NOMO-1 treated with DMSO at 0.1 percent for 48 hours (cell line): Measurements from ENCODE around the gene TSPAN6.

Experiments used
- DNase-seq: peaks from one replicate; lab custom pipeline; 2025; ENCODE audit not compliant: unreplicated experiment; lab: John Stamatoyannopoulos, UW

The TSPAN6 gene

DNA sequence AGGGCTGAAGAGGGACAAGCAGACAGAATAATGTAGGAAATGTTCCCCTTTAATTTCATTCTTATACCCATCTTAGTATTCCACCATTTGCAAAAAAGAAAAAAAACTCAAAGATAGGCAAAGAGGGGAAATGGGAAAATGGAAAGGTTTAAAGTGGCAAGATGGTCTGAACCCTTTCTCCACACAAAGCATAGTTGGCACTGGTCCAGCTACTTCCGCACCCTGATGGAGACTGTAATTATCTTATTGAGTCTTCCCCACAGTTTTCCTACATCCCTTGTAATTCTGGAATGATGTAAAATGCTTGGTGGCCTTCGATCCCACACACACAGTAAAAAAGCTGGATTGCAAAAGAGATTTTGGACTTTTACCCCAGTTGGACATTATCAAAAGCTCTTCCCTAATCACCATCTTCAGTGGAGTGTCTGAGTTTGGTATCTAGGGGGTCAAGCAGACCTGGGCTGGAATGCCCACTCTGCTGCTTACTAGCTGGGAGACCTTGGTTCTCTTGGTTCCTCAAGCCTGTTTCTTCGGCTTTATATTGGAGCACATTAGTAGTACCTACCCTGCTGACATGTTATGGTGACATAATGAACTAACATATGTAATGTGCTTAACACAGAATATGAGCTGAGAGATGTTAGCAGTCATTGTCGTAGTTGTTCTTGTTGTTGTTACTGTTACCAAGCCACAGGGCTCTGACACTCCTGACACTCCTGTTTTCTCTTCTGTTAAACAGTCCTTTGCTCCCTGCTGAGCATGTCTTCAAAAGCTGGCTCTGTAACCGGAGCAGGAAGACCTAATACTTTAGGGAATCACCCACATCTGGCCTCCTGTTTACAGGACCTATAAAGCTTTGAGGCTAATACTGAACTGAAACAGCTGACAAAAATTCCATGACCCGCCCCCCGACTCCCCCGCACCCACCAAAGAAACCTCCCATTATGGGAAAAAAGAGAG lies 12.1 kb upstream of the TSPAN6 start:
- no peak for DNase-seq

DNA sequence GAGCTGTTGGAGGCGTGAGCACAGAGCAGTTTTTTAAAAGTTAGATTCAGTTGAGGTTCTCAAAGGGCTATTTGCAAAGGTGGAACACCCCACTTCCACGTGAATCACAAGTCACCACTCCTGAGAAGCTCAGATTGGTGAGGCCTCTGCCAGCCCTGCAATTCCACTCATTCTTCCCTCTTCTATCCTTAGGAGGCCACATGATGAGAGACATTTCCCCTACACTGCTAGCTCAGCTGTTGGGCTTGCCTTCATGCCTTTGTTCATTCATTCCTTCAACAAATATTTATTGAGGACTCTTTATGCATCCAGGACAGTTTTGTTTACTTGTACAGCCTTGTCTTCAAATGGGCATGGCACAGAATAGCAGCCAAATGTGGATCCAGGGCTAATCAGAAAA lies 11.1 kb upstream of the TSPAN6 start:
- DNase-seq, result no peak

DNA sequence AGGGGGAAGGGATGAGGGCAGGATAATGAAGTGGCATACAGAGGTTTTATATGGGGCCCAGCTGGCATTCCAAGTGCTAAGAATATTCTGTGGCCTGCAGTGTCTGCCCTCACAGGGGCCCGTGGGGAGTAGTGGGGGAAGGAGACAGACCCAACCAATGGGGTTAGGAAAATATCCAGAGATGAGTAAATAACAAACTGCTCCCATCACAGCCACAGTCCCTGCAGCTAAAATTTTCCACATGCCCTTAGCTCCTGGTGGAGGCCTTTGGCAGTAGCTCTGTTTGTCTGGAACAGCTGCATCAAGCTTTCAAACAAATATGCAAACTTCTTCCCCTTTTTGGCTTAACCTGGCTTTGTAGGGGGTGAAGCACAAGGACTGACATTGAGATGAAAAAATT lies 10.5 kb upstream of the TSPAN6 start:
- no peak for DNase-seq

DNA sequence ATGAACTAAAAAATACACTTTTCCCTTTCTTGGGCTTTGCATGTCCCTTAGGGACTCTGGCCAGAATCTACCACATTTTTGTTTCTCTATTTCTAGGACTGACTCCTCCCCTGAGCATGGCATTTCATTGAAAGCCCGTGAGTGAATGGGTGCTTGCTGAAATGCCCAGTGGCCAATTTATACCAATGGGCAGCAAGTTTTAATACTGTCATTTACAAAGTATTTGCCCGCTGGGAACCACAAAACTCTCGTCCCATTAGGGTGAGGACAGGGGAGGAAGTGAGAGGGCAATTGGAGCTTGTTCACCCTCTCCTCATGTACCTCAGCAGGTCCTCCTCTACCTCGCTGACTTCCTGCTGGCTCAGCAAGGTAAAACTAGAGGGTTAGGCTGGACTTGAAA lies 8.5 kb upstream of the TSPAN6 start:
- no peak for DNase-seq

DNA sequence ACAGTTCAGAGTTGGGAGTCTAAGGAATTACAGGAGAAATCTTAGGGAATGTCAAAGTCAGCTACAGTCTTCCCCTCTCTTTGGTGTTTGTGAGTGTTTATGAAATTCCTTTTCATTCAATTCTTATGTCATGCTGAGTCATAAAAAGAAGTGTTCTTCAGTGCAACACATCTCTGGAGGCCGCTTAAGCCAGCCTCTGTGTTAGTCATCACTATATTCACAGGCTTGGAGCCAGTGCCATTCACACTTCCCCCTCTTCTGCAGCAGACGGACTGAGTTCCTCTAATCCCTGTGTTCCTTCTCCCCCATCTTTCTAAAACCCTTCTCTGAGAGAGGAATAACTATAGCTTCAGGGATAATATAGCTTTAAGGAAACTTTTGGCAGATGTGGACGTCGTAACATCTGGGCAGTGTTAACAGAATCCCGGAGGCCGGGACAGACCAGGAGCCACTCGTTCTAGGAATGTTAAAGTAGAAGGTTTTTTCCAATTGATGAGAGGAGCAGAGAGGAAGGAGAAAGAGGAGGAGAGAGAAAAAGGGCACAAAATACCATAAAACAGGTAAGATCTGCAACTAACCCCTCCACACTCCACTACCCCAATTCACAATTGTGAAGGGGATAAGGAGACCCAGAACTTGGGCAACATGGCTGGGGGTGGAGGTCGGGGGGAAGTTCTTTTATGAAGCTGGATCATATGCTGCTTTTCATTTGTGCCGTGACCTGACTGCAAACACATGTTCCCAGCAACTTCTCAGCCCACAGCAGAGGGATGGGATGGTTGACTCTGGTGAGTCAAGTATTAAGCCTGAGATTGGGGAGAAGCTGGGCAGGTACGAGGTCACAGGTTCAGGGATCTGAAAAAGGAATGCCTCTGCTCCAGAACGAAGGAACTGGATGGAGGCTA lies 7.6 kb upstream of the TSPAN6 start, which contains the start of gene SRPX2:
Gene SRPX2, plus strand, starts transcription at position 244 of the 905 bp plus-strand sequence. CDS start 2,124 bp downstream, outside the sequence.
- peak; percentile 49 for DNase-seq

DNA sequence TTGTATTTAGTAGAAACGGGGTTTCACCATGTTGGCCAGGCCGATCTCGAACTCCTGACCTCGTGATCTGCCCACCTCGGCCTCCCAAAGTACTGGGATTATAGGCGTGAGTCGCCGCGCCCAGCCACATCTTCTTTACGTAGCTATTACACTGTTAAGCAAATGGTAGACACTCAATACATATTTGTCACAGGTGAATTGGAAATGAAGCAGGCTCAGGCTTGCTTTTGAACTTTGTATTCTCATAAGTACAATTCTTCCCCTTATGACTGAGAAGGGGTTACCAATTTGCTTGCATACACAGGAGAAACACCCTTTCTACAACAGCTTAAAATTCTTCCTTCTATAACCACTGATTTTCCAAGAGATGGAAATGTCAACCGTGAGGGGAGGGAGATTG lies 6.6 kb upstream of the TSPAN6 start:
- DNase-seq, result no peak

DNA sequence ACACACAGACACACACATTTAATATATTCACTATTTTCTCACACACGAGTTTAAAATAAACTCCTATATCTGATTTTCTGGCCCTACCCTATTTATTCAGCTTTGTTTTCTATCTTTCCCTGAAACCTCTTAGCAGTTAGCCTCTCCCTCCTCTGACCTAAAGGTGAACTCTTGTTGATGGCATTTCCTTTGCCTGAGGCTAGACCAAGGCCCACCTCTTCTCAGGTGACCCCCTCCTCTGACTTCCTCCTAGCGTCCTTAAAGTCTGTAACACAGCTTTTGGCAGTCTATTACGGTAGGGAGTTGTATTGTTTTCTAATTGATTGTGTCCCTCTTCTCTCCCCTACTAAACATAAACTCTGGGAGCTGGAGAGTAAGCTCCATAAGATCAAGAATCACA lies 5.7 kb upstream of the TSPAN6 start:
- DNase-seq, result no peak

DNA sequence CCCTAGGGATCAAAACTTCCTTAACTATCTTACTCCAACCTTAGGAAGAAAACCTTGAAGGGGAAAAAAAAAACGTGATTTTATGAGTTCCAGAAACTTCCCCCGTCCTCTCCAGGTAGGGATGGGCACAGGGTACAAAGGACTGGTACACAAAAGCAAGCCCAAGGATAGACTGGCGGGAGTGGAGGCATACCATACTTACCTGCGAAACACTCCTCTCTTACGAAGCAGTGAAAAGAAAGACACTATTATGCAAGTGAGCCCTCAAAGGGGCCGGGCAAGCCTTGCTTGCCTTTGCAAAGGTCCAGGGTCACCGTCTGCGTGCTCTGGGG lies 651 bp downstream of the TSPAN6 start:
- no peak for DNase-seq

DNA sequence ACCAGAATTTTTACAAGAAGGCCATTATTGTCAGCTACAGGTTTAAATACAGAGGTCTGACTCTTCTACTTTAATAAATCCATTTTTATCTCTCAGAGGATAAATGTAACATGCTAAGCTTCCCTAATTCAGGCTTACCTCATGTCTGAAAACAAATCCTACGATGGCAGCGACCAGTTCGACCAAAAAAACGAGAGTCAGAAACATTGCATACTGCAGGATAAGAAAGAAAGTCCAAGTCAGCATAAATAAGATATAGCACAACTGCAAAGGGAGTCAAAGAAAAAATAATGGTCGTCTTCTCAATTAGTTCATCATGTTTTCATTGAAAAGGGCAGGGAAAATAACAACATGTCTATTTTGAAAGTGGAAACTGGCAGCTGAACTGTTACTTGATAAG lies 1.6 kb downstream of the TSPAN6 start:
- no peak for DNase-seq

DNA sequence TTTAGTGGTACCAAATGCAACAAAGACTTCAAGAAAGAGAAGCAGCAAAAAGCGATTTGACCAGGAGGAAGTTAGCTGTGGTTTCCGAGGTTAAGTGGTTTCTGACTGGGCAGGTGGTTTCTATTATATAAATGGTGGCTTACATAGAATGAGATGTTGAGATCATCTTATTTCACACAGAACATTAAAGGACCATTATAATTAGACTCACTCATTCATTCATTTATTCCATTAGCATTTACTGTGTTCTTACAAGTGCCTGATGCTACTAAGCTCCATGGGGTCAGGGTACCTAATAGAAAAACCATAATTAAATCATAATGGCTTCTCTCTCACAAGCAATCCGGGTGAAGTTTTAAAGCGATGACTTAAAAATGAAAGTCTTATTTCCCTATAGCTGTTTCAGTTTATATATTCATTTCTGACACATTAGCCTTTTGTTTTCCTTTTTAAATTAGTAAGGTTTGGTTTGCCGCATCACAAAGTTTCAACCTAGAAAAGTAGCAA lies 10.6 kb downstream of the TSPAN6 start:
- peak; percentile 80 for DNase-seq

DNA sequence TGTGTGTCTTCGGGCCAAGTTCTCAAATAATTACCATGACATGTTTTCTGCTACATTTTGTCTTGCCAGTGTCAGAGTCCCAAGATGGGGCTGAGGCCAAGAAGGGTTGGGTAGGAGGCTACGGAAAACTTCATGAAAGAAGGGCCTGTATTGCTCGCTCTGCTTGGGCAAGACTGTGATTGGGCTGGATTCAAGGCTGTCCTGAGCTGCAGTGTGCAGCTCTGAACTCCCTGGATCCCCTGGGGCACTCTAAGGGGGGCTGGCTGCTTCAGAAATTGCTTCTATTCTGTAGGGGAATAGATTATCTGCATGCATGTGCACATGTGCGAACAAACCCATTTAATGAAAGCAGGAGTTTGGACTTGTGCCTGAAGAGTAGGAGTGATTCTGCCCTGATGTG lies 13.6 kb downstream of the TSPAN6 start:
- DNase-seq, result no peak

DNA sequence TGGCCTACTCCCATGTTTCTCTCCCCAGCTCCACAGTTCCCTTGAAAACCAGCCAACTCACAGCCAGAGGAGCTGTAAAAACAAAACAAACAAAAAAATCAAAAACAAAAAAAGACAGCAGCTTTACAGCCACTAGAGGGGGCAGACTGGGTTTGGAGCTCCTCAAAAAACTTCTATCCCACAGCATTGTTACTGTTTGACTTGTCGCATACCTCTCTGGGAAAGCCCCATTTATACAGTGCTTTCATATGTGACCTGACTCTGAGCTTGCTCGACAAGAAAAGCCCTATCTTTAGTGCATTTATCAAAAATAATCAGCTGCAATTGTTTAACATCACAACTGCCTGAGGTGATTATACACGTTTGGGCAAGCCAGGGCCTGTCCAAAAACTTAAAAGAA lies 21.6 kb downstream of the TSPAN6 start:
- DNase-seq, result no peak

DNA sequence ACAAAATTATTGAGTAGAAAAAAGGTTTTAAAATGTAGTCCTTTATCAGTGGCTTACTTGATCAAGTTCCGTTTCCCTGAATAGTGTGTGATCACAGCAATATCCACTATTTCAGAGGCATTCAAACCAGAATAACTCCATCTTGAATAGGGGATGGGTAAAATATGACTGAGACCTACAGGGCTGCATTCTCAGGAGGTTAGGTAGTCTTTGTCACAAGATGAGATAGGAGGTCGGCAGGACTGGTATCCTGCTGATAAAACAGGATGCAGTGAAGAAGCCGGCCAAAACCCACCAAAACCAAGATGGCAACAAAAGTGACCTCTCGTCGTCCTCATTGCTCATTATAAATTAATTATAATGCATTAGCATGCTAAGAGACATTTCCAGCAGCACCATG lies 24.7 kb downstream of the TSPAN6 start:
- DNase-seq, result no peak

DNA sequence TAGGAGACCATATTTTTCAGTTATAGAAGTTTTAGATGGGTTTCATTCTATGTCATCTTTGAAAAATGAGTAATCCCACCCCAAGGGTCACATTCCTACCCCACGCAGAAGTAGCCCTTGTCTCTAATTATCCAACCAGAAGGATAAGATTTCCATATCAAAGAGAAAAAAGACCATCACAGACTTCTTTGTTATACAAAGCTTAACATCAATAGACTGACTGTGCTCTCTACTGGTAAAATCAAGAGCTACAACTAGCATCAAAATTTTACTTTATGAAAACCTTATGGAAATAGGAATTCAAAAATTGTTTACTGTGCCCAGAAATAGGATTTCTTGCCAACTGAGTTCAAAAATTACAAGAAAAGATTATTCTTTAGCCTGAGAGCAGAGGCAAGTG lies 27.0 kb downstream of the TSPAN6 start:
- DNase-seq, result no peak

DNA sequence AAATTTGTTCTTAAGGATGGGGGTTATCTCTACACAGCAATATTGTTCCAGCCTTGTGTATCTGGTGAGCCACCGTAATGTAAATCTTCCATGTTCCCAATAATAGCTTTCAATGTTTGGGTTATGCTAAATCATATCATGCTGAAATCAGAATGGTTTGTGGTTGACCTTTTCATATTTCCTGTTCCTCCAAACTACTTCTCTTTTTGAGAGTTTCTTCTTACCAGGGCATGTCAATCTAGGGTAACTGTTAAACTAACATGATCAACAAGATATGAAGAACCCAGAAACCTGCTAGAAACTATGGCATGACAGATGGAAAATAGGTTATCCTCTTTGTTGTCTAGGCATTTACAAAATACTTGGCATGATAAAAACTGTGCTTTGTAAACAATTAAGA lies 29.9 kb downstream of the TSPAN6 start:
- peak; percentile 75 for DNase-seq

DNA sequence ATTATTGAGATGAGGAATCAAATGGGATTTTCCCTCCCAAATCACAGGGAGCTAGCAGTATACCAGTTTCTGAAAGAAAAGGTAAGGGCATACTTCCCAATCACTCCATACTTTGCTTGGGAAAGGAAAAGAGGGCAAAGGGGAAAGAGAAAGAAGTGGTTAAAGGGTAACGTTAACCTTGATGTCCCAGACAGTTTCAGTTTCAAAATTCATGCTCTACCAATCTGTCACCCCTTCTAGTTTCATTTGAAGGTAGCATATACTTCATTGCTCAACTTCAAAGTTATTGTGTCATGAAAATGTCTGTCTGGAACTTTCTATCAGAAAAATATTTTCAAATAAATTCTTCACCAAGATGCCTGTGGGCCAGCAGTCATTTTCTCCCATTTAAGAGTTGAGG lies 35.8 kb downstream of the TSPAN6 start:
- DNase-seq, result no peak

DNA sequence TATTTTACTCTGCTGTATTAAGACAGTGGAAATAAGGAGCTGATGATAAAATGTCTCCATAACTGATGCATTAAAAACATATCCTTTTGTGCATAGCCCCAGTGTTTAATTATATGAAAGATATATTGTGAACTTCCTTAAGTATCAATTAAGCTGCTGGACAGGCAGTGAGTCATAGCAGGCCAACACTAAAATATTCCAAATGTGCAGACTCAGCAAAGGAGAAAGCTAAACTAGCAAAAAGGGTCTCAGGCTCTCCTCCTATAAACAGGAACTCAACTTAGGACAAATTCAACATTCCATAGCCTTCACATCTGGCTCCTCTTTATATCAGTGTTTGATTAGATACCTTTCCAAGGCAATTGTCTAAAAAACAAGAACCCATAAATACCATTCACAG lies 36.3 kb downstream of the TSPAN6 start:
- DNase-seq, result no peak

DNA sequence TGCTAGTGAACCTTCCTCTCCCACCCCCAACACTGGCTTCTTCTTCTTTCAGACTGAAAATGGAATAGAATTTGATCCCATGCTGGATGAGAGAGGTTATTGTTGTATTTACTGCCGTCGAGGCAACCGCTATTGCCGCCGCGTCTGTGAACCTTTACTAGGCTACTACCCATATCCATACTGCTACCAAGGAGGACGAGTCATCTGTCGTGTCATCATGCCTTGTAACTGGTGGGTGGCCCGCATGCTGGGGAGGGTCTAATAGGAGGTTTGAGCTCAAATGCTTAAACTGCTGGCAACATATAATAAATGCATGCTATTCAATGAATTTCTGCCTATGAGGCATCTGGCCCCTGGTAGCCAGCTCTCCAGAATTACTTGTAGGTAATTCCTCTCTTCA lies 37.1 kb downstream of the TSPAN6 start:
- no peak for DNase-seq

DNA sequence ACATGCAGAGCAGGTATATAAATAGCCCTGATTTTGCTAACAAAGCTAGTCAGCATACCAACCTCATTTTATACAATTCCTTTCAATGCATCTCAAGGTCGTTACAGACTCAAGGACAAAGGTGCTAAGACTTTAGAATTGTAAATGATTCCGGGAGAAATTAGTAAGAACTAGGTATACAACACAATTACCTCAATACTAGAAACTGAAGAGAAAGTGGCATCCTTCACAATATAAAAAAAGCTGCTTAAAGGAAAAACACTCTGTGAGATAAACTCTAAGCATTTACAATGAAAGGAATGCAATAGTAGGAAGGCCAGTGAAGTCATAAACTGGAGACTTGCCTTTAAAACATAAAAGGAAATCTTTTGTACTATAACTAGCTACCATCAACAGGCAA lies 40.0 kb downstream of the TSPAN6 start:
- DNase-seq, result no peak

DNA sequence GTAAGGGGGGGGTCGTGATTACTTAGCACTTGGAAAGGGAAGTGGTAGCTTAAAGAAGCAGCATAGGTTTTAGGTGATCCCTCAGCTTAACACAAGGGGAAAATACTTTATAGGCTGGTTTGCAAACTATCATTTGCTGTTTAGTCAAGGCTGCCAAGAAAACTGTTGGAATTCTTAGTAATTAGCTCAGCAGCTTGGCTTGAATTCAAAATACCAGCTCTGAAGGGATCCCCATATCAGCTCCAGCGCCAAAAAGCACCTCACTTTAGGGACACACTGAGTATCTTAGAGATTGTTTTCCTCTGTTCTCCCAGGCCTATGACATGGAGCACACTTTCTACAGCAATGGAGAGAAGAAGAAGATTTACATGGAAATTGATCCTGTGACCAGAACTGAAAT lies 43.0 kb downstream of the TSPAN6 start:
- no peak for DNase-seq

DNA sequence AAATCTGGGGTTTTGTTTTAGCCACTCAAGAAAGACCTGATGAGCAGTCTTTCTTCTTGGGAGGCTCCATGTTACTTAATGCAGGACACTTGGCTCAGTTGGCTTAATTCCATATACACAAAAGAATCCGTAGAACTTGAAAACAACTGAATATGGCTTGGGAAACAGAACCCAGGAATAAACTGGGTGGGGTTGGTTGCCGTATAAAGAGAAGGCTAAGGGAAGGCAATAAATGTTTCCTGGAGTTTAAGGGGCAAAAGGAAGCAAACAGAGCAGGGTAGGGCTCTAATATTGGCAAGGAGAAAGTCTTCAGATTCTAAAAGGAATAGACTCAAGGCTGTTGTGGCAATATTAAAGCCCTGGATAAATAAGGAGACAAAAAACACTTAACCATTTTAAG lies 43.5 kb downstream of the TSPAN6 start:
- no peak for DNase-seq
